ENCODE data around the gene TMEM144.

The TMEM144 gene

GRCh38 chr4:158182736-158183135 is 27.6 kb upstream of the TMEM144 start:
- no peak for DNase-seq (ENCODE audit: low read depth)
- no peak overlapping the region for H3K4me3 ChIP-seq (ENCODE audit: low read depth, low read length)
- TF ChIP-seq, protein P1, sequence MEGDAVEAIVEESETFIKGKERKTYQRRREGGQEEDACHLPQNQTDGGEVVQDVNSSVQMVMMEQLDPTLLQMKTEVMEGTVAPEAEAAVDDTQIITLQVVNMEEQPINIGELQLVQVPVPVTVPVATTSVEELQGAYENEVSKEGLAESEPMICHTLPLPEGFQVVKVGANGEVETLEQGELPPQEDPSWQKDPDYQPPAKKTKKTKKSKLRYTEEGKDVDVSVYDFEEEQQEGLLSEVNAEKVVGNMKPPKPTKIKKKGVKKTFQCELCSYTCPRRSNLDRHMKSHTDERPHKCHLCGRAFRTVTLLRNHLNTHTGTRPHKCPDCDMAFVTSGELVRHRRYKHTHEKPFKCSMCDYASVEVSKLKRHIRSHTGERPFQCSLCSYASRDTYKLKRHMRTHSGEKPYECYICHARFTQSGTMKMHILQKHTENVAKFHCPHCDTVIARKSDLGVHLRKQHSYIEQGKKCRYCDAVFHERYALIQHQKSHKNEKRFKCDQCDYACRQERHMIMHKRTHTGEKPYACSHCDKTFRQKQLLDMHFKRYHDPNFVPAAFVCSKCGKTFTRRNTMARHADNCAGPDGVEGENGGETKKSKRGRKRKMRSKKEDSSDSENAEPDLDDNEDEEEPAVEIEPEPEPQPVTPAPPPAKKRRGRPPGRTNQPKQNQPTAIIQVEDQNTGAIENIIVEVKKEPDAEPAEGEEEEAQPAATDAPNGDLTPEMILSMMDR (IDR thresholded peaks at IDR 0.05; ENCODE audit: low read depth, low read length), result no peak
- no peak for TF ChIP-seq MYC (IDR thresholded peaks at IDR 0.05; ENCODE audit: low read depth, low read length)
- no peak for TF ChIP-seq MAX (IDR thresholded peaks at IDR 0.05; ENCODE audit: low read depth, low read length)
- TF ChIP-seq POLR2A (IDR thresholded peaks at IDR 0.05; ENCODE audit: extremely low read depth, insufficient read length), result no peak

GRCh38 chr4:158186815-158187214 is 23.5 kb upstream of the TMEM144 start:
- H3K4me3 ChIP-seq (ENCODE audit: low read depth, low read length), result no peak overlapping the region
- DNase-seq (ENCODE audit: low read depth), result no peak
- TF ChIP-seq MAX (IDR thresholded peaks at IDR 0.05; ENCODE audit: low read depth, low read length) (no peak), POLR2A (IDR thresholded peaks at IDR 0.05; ENCODE audit: extremely low read depth, insufficient read length) (no peak), MYC (IDR thresholded peaks at IDR 0.05; ENCODE audit: low read depth, low read length) (no peak)
- TF ChIP-seq, protein P1 (IDR thresholded peaks at IDR 0.05; ENCODE audit: low read depth, low read length), result no peak

DNA sequence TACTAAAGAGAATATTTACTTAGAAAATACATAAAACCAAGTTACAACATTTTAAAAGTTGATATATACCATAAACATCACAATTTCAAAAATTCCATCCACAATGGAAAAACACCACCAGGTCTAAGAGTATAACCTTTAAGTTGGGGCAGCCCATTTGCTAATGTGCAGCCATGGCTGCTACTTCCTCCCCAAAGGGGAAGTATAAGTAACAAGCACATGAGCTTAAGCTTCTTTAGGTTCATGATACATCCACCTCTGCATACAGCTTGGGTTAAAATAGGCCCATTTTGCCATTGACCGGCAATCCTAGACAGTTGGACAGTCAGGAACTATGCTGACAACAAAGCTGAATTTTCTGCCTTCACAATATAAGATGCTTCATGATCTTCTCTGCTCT is 20.9 kb upstream of the TMEM144 start:
- no peak for DNase-seq (ENCODE audit: low read depth)
- TF ChIP-seq, protein P1 (IDR thresholded peaks at IDR 0.05; ENCODE audit: low read depth, low read length), result no peak
- no peak for TF ChIP-seq MAX (IDR thresholded peaks at IDR 0.05; ENCODE audit: low read depth, low read length)
- no peak for TF ChIP-seq POLR2A (IDR thresholded peaks at IDR 0.05; ENCODE audit: extremely low read depth, insufficient read length)
- TF ChIP-seq MYC (IDR thresholded peaks at IDR 0.05; ENCODE audit: low read depth, low read length), result no peak
- no peak overlapping the region for H3K4me3 ChIP-seq (ENCODE audit: low read depth, low read length)

GRCh38 chr4:158190718-158191117 is 19.6 kb upstream of the TMEM144 start:
- no peak for DNase-seq (ENCODE audit: low read depth)
- no peak for TF ChIP-seq MYC (IDR thresholded peaks at IDR 0.05; ENCODE audit: low read depth, low read length)
- TF ChIP-seq POLR2A (IDR thresholded peaks at IDR 0.05; ENCODE audit: extremely low read depth, insufficient read length), result no peak
- TF ChIP-seq, protein P1 (IDR thresholded peaks at IDR 0.05; ENCODE audit: low read depth, low read length), result no peak
- TF ChIP-seq MAX (IDR thresholded peaks at IDR 0.05; ENCODE audit: low read depth, low read length), result no peak
- H3K4me3 ChIP-seq (ENCODE audit: low read depth, low read length), result no peak overlapping the region

- no peak overlapping the region for H3K4me3 ChIP-seq (ENCODE audit: low read depth, low read length)
- DNase-seq (ENCODE audit: low read depth), result no peak
- no peak for TF ChIP-seq MAX (IDR thresholded peaks at IDR 0.05; ENCODE audit: low read depth, low read length)
- TF ChIP-seq, protein P1 (IDR thresholded peaks at IDR 0.05; ENCODE audit: low read depth, low read length), result no peak
- TF ChIP-seq MYC (IDR thresholded peaks at IDR 0.05; ENCODE audit: low read depth, low read length), result no peak
- TF ChIP-seq POLR2A (IDR thresholded peaks at IDR 0.05; ENCODE audit: extremely low read depth, insufficient read length), result no peak
These were observed 17.7 kb upstream of the TMEM144 start for GRCh38 chr4:158192439-158193158.

Data from NB4 (cell line).